GM23248 (cell line): Measurements from ENCODE around the gene PA2G4. TPM values are rescaled to one million over a fixed set of nuclear protein-coding genes. Genes with fewer than 3 reads are reported as not detected.

Experiments
- DNase-seq: peaks from one replicate; pipeline ENCODE4 v3.0.0-alpha.2; 2015
- H2AFZ ChIP-seq: fragments of 200-600 bp; sonication (generic); 2 replicates; pipeline ENCODE4 v1.6.1; 2016; ENCODE audit warnings: antibody characterized with exemption
- H3F3A ChIP-seq: fragments of 200-600 bp; sonication (generic); 2 replicates; pipeline ENCODE4 v1.6.1; 2016; ENCODE audit warnings: mild to moderate bottlenecking, antibody characterized with exemption, mixed run types; ENCODE audit not compliant: insufficient read depth
- H3K27ac ChIP-seq: fragments of 200-600 bp; sonication (generic); 2 replicates; pipeline ENCODE4 v1.5.1; 2016; ENCODE audit warnings: mild to moderate bottlenecking
- H3K27me3 ChIP-seq: fragments of 200-600 bp; sonication (generic); replicated peaks from 2 replicates; pipeline ENCODE4 v1.6.1; 2016; ENCODE audit warnings: mild to moderate bottlenecking; ENCODE audit not compliant: insufficient read depth
- H3K36me3 ChIP-seq: fragments of 200-600 bp; sonication (generic); 2 replicates; pipeline ENCODE4 v1.6.1; 2016; ENCODE audit warnings: low read depth, mild to moderate bottlenecking
- H3K4me1 ChIP-seq: fragments of 200-600 bp; sonication (generic); 2 replicates; pipeline ENCODE4 v1.6.1; 2016; ENCODE audit warnings: mild to moderate bottlenecking; ENCODE audit not compliant: insufficient read depth
- H3K4me2 ChIP-seq: fragments of 200-600 bp; sonication (generic); one replicate; pipeline ENCODE4 v1.6.1; 2016; ENCODE audit warnings: mild to moderate bottlenecking; ENCODE audit not compliant: unreplicated experiment
- H3K4me3 ChIP-seq: fragments of 200-600 bp; sonication (generic); 2 replicates; pipeline ENCODE4 v1.5.1; 2016; ENCODE audit warnings: mild to moderate bottlenecking
- H3K79me2 ChIP-seq: fragments of 200-600 bp; sonication (generic); 2 replicates; pipeline ENCODE4 v1.6.1; 2016; ENCODE audit warnings: mild to moderate bottlenecking; ENCODE audit not compliant: insufficient read depth
- H3K9ac ChIP-seq: fragments of 200-600 bp; sonication (generic); 2 replicates; pipeline ENCODE4 v1.6.1; 2016; ENCODE audit warnings: mild to moderate bottlenecking
- H3K9me2 ChIP-seq: fragments of 200-600 bp; sonication (generic); 2 replicates; pipeline ENCODE4 v1.6.1; 2016; ENCODE audit warnings: mixed run types, mild to moderate bottlenecking, moderate library complexity; ENCODE audit not compliant: insufficient read depth
- H3K9me3 ChIP-seq: fragments of 200-600 bp; sonication (generic); one replicate; pipeline ENCODE4 v1.6.1; 2017; ENCODE audit warnings: low read depth
- H4K20me1 ChIP-seq: fragments of 200-600 bp; sonication (generic); 2 replicates; pipeline ENCODE4 v1.6.0; 2016; ENCODE audit not compliant: insufficient read depth
- EZH2 ChIP-seq: fragments of 200-600 bp; sonication (generic); IDR thresholded peaks from 2 replicates; pipeline ENCODE4 v1.6.1; 2018; ENCODE audit warnings: antibody characterized with exemption, mild to moderate bottlenecking; ENCODE audit not compliant: insufficient read depth, poor library complexity, severe bottlenecking
- EZH2phosphoT487 ChIP-seq: fragments of 200-600 bp; sonication (generic); IDR thresholded peaks from 2 replicates; pipeline ENCODE4 v1.6.1; 2018; ENCODE audit warnings: antibody characterized with exemption, moderate library complexity, mild to moderate bottlenecking, low read depth; ENCODE audit not compliant: insufficient read depth
- WGBS, 2 experiments: methylation state at CpG; one replicate each; pipeline ENCODE4 v1.1.6; 2015 to 2017; ENCODE audit warnings: low lambda C conversion rate in 2 of 2, low coverage in 1 of 2; ENCODE audit errors: missing lambda C conversion rate in 2 of 2; 5-methylcytosine and 5-hydroxymethylcytosine counted together
- in situ Hi-C: fragments of 300-500 bp; cut with MboI; formaldehyde crosslinking; loops from 2 replicates; pipeline ENCODE4 v1.15.0; 2020
- polyA plus RNA-seq: library from polyadenylated mRNA; unstranded; fragments of >200 nt; fragmentation: Nextera tagmentation; extraction: Ambion mirVana; gene quantifications from 2 replicates; pipeline ENCODE4 v1.2.1, GENCODE V29; 2016
- total RNA-seq: library from RNA; depleted of rRNA; stranded (reverse); fragments of >200 nt; shearing (Covaris generic); gene quantifications from 2 replicates; pipeline ENCODE4 v1.2.3, GENCODE V29; 2014

The PA2G4 gene
- total and polyA plus RNA-seq, 2 experiments from 2014 or later: 120 to 152 TPM

GRCh38 chr12:56128670-56129205 lies 24.4 kb downstream of the PA2G4 start:
- Histone ChIP-seq H3K4me3 (peak overlapping the region; percentile 95), H4K20me1 (no peaks in the 10 kb centered on the region), H3F3A (peaks cover 32% of the 10 kb centered on the region), H3K27me3 (no peaks in the 10 kb centered on the region), H3K79me2 (peaks cover 67% of the 10 kb centered on the region), H3K27ac (peak overlapping the region; percentile 56), H2AFZ (peak overlapping the region; percentile 74), H3K4me1 (peaks cover 20% of the 10 kb centered on the region), H3K9me2 (no peaks in the 10 kb centered on the region), H3K9me3 (no peaks in the 10 kb centered on the region), H3K36me3 (peaks cover 15% of the 10 kb centered on the region; the same call in 1 of the 2 replicates), H3K4me2 (peak overlapping the region; percentile 85), H3K9ac (peak overlapping the region; percentile 84)
- in situ Hi-C loops: no loop called here
- TF ChIP-seq EZH2phosphoT487: no peak
- no peak for TF ChIP-seq EZH2
- WGBS, 2 experiments: 2 to 3% methylated on average over 20 of the region's 20 CpGs
- DNase-seq: peak; percentile 66

GRCh38 chr12:56129206-56129941 lies 25.0 kb downstream of the PA2G4 start:
- Histone ChIP-seq H3F3A (peaks cover 29% of the 10 kb centered on the region), H3K9me2 (no peaks in the 10 kb centered on the region), H3K4me1 (peaks cover 20% of the 10 kb centered on the region), H3K4me2 (peak overlapping the region; percentile 85), H2AFZ (peak overlapping the region; percentile 74), H3K27me3 (no peaks in the 10 kb centered on the region), H3K79me2 (peaks cover 67% of the 10 kb centered on the region), H3K4me3 (peak overlapping the region; percentile 95), H3K36me3 (peaks cover 17% of the 10 kb centered on the region; the same call in 1 of the 2 replicates), H4K20me1 (no peaks in the 10 kb centered on the region), H3K9ac (peak overlapping the region; percentile 84), H3K27ac (peak overlapping the region; percentile 56), H3K9me3 (no peaks in the 10 kb centered on the region)
- in situ Hi-C loops: no loop called here
- WGBS, 2 experiments: 4 to 5% methylated on average over 29 of the region's 29 CpGs
- no peak for TF ChIP-seq EZH2
- no peak for TF ChIP-seq EZH2phosphoT487
- DNase-seq: peak; percentile 79

DNA sequence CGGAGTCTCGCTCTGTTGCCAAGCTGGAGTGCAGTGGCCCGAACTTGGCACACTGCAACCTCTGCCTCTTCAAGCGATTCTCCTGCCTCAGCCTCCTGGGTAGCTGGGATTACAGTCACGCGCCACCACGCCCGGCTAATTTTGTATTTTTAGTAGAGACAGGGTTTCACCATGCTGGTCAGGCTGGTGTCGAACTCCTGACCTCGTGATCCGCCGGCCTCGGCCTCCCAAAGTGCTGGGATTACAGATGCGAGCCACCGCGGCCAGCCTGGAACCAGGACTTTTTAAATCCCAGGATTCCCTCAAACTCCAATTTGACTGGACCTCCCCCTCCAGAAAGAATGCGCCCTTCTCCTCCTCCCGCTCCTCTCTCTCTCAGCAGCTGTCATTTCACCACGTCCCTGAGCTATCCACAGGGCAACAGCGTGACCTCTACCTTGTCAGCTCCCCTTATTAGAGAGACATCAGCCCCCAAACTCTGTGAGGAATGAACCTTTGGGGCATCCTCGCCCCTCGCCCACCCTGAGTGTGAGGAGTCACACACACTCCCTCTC lies 25.7 kb downstream of the PA2G4 start:
- peaks cover 22% of the 10 kb centered on the region for H3K36me3 ChIP-seq
- DNase-seq: no peak
- H3K27ac ChIP-seq: no peak overlapping the region
- H2AFZ ChIP-seq: no peak overlapping the region
- H3K79me2 ChIP-seq: peaks cover 67% of the 10 kb centered on the region
- H3K4me2 ChIP-seq: peak overlapping the region; percentile 85
- WGBS, 2 experiments: 74 to 77% methylated on average over 22 of the region's 22 CpGs
- H4K20me1 ChIP-seq: no peaks in the 10 kb centered on the region
- peaks cover 22% of the 10 kb centered on the region for H3F3A ChIP-seq
- no peak for TF ChIP-seq EZH2
- TF ChIP-seq EZH2phosphoT487: no peak
- peak overlapping the region; percentile 95 for H3K4me3 ChIP-seq
- H3K27me3 ChIP-seq: no peaks in the 10 kb centered on the region
- H3K4me1 ChIP-seq: peaks cover 20% of the 10 kb centered on the region
- no peaks in the 10 kb centered on the region for H3K9me2 ChIP-seq
- H3K9me3 ChIP-seq: no peaks in the 10 kb centered on the region
- H3K9ac ChIP-seq: peak overlapping the region; percentile 84
- in situ Hi-C loops: no loop called here

DNA sequence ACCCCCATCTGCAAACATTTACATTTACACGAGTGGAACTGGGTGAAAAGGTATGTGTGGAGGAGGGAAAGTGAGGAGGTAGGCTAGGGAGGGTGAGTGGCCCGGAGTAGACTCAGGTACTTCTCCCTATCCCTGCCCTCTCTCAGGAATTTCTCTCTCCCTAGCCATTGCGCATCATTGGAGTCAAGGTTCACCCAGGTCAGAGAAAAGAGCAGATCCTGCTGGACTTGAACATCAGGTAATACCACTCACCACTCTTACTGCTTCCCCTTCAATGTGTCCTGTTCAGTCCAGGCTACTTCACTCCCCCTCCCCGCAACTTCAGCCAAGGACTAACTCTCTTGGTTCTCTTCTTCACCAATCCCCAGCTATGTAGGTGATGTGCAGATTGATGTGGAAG lies 26.5 kb downstream of the PA2G4 start:
- Histone ChIP-seq H3K79me2 (peaks cover 59% of the 10 kb centered on the region), H2AFZ (no peak overlapping the region), H3K4me3 (no peak overlapping the region), H4K20me1 (no peaks in the 10 kb centered on the region), H3K27me3 (no peaks in the 10 kb centered on the region), H3K9me2 (no peaks in the 10 kb centered on the region), H3F3A (peaks cover 14% of the 10 kb centered on the region), H3K4me1 (peaks cover 19% of the 10 kb centered on the region), H3K9me3 (no peaks in the 10 kb centered on the region), H3K4me2 (no peak overlapping the region), H3K9ac (no peak overlapping the region), H3K36me3 (peaks cover 22% of the 10 kb centered on the region), H3K27ac (no peak overlapping the region)
- no peak for DNase-seq
- no peak for TF ChIP-seq EZH2
- no peak for TF ChIP-seq EZH2phosphoT487
- in situ Hi-C loops: no loop called here
- WGBS, 2 experiments: 81 to 86% methylated on average over 4 of the region's 4 CpGs
